ENCODE measurements around the gene FBXW12. TPM values are rescaled to one million over a fixed set of nuclear protein-coding genes. Genes with fewer than 3 reads are reported as not detected.
A peak's percentile ranks its signal among the peaks of the same experiment; 100 is the strongest.

The FBXW12 gene
- total and polyA plus RNA-seq, 9 donors = 0.05 to 0.30 (median 0.16) TPM; not detected in 2

DNA sequence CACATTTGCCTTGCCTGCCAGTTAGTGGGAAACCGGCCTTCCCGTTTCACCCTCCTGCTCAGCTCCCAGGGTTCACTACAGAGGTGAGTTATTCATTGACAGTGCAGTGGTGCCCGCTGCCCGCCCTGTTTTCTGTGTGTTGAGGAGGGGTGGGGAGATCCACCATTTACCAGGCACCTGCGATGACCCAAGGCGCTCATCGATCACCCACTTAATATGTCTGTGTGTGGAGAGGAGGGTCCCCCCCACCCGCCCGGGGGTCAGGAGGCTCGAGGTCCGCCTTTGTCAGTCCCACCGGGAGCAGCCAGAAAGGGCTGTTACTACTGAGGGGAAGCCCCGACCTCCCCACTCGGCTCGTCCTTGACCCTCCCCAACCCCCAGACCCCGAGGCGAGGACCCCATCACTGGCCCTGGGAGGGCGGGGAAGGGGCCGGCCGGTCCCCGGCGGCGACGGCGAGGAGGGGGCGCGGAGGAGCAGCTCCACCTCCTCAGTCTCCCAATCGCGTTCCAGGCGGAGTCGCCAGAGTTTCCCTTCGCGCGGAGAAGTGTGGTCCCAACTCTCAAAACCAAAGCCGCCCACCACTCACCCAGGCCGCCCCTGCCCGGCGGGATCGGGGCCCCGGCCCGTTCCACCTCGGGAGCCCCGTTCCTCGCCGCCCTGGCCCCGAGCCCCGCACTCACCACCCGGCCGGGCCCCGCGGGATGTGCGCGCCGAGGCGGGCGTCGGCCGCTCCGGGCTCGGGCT, 56.7 kb downstream of the FBXW12 start:
- Histone ChIP-seq H3K27me3 (ENCODE audit: control insufficient read depth, insufficient read depth, low read length) (no peaks in the 10 kb centered on the region), H3K4me3 (ENCODE audit: low read length) (peak overlapping the region; percentile 62), H3K27ac (ENCODE audit: low read length) (peak overlapping the region; percentile 47), H3K9me3 (replicated peaks; ENCODE audit: control insufficient read depth, low read depth, low read length) (no peaks in the 10 kb centered on the region), H3K36me3 (ENCODE audit: control insufficient read depth, insufficient read depth, low read length) (peaks cover 26% of the 10 kb centered on the region), H3K4me1 (ENCODE audit: control insufficient read depth, insufficient read depth, low read length) (peaks cover 59% of the 10 kb centered on the region)
- peak; percentile 78 for DNase-seq
- WGBS (ENCODE audit: insufficient coverage) = 0% methylated on average over 36 of the region's 60 CpGs

DNA sequence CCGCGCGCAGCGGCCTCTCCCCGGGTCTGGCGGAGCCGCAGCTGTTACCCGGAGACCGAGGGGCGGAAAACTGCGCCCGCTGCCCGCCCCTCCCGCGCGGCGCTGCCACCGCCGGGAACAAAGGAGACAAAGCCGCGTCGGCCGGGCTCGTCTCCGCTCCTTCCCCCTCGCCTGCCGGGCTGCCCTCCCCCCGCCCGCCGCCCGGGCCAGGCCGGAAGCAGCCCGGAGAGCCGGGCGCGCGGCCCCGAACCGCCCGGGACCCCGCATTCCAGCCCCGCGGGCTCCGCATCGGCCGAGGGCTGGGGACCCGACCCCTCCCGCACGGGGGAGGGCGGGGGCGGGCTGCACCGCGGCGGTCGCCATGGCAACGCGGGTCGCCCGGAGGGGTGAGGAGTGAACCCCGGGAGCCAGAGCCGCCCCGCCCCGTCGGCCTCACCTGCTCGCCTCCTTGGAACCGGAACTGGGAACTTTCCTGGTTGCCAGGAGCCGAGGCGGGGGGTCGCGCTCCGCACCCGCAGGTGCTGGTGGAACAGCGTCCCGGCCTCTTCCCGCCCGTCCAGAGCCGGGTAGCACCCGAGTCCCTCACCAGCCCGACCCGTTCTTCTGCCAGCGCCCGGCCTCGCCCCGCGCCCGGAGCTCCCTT, 57.4 kb downstream of the FBXW12 start:
- under 1% methylated on average over 85 of the region's 86 CpGs for WGBS (ENCODE audit: insufficient coverage)
- Histone ChIP-seq H3K27me3 (ENCODE audit: control insufficient read depth, insufficient read depth, low read length) (no peaks in the 10 kb centered on the region), H3K27ac (ENCODE audit: low read length) (peak overlapping the region; percentile 29), H3K36me3 (ENCODE audit: control insufficient read depth, insufficient read depth, low read length) (peaks cover 31% of the 10 kb centered on the region), H3K4me3 (ENCODE audit: low read length) (peak overlapping the region; percentile 62), H3K9me3 (replicated peaks; ENCODE audit: control insufficient read depth, low read depth, low read length) (no peaks in the 10 kb centered on the region), H3K4me1 (ENCODE audit: control insufficient read depth, insufficient read depth, low read length) (peaks cover 52% of the 10 kb centered on the region)
- DNase-seq = peak; percentile 57

DNA sequence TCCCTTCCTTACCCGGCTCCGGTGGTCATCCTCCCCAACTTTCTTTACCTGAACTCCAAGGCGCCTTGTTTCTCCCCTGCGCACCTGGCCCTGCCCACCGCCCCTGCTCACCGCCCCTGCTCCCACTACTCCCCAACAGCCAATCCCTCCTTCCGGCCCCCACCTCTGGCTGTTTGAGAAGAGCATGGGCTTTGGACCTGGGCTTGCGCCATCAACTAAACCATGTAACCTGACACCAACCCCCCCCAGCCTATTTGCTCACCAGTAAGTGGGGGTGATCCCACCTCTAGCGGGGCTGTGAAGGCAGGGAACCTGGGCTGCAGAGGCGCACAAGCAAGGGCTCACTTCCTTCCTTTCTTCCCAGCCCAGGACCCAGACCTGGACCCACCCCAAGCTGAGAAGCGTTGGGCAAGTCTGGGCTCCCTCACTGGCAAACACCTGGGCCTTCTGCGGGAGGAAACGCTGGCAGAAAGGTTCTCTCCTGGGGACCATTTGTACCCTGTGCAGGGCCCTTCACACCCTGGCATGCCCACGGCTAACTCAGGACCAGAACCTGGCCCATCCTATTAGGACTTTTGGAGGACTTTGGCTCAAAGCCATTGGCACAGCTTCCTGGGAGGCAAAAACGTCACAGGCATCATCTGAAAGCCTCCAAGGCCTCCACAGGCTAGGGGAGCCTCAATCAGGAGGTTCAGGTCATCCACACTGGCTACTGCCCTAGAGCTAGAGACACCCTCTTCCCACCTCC, 58.1 kb downstream of the FBXW12 start, which contains the start of gene PLXNB1:
Gene PLXNB1, minus strand, starts transcription at position 127 of the 748 bp plus-strand sequence. CDS start 5,475 bp downstream, outside the sequence.
- 9% methylated on average over 14 of the region's 15 CpGs for WGBS (ENCODE audit: insufficient coverage)
- Histone ChIP-seq H3K4me3 (ENCODE audit: low read length) (peak within 1 kb of the TSS; percentile 62), H3K27me3 (ENCODE audit: control insufficient read depth, insufficient read depth, low read length) (no peaks in the 10 kb centered on the region), H3K27ac (ENCODE audit: low read length) (peak within 1 kb of the TSS; percentile 47), H3K4me1 (ENCODE audit: control insufficient read depth, insufficient read depth, low read length) (peaks cover 45% of the 10 kb centered on the region), H3K9me3 (replicated peaks; ENCODE audit: control insufficient read depth, low read depth, low read length) (no peaks in the 10 kb centered on the region), H3K36me3 (ENCODE audit: control insufficient read depth, insufficient read depth, low read length) (peaks cover 36% of the 10 kb centered on the region)
- DNase-seq = peak; percentile 65

GRCh38 chr3:48430708-48431101, 58.7 kb downstream of the FBXW12 start:
- Histone ChIP-seq H3K27me3 (ENCODE audit: control insufficient read depth, insufficient read depth, low read length) (no peaks in the 10 kb centered on the region), H3K4me3 (ENCODE audit: low read length) (no peak overlapping the region), H3K9me3 (replicated peaks; ENCODE audit: control insufficient read depth, low read depth, low read length) (no peaks in the 10 kb centered on the region), H3K36me3 (ENCODE audit: control insufficient read depth, insufficient read depth, low read length) (peaks cover 36% of the 10 kb centered on the region), H3K27ac (ENCODE audit: low read length) (no peak overlapping the region), H3K4me1 (ENCODE audit: control insufficient read depth, insufficient read depth, low read length) (peaks cover 39% of the 10 kb centered on the region)
- DNase-seq = no peak
- WGBS (ENCODE audit: insufficient coverage) = 64% methylated on average over 1 of the region's 1 CpG

DNA sequence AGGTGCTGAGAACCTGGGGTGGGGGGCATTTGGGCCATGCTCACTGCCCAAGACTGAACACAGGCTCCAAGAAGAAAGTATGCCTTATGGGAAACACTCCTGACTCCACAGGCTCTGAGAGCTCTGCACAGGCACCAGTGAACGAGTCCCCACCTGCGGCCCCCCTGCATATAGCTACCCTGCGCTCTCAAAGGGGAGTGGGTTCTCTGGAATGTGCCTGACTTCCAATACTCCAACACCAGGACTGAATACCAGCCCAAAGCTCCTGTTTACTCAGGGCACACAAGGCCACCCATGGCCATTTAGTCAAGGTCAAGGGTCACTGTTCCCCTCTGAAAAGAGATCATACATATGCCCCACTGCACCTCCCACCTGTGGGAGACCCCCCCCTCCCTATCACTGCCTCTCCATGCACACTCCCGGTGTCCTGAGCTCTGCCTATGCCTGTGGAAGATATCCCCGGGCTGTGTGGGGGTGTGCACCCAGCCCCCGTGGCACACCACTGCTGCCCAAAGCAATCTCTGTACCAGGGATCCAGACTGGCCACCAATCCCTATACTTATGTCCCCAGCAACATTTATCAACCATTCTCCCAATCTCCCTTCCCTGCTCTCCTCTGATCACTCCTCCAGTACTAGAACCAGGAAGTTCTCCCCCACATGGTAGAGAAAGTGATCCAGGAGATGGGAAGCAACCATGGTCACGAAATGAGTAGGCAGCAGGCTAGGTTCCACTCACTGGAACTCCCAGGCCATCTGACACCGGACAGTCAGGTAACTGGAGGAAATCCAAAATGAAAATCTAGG, 59.4 kb downstream of the FBXW12 start:
- whole genome bisulfite sequencing (ENCODE audit: insufficient coverage) = 84% methylated on average over 6 of the region's 8 CpGs
- Histone ChIP-seq H3K27ac (ENCODE audit: low read length) (no peak overlapping the region), H3K27me3 (ENCODE audit: control insufficient read depth, insufficient read depth, low read length) (no peaks in the 10 kb centered on the region), H3K4me1 (ENCODE audit: control insufficient read depth, insufficient read depth, low read length) (peaks cover 32% of the 10 kb centered on the region), H3K36me3 (ENCODE audit: control insufficient read depth, insufficient read depth, low read length) (peaks cover 36% of the 10 kb centered on the region), H3K4me3 (ENCODE audit: low read length) (no peak overlapping the region), H3K9me3 (replicated peaks; ENCODE audit: control insufficient read depth, low read depth, low read length) (no peaks in the 10 kb centered on the region)
- no peak for DNase-seq

- no peak overlapping the region for H3K27ac ChIP-seq (ENCODE audit: low read length)
- WGBS (ENCODE audit: insufficient coverage) = 68% methylated on average over 12 of the region's 16 CpGs
- no peak for DNase-seq
- H3K4me1 ChIP-seq (ENCODE audit: control insufficient read depth, insufficient read depth, low read length) = peaks cover 19% of the 10 kb centered on the region
- no peak overlapping the region for H3K4me3 ChIP-seq (ENCODE audit: low read length)
- H3K36me3 ChIP-seq (ENCODE audit: control insufficient read depth, insufficient read depth, low read length) = peaks cover 36% of the 10 kb centered on the region
- H3K27me3 ChIP-seq (ENCODE audit: control insufficient read depth, insufficient read depth, low read length) = no peaks in the 10 kb centered on the region
- H3K9me3 ChIP-seq (replicated peaks; ENCODE audit: control insufficient read depth, low read depth, low read length) = no peaks in the 10 kb centered on the region
Observed at GRCh38 chr3:48432411-48433371, 60.7 kb downstream of the FBXW12 start.

GRCh38 chr3:48433472-48434118, 61.6 kb downstream of the FBXW12 start:
- H3K4me1 ChIP-seq (ENCODE audit: control insufficient read depth, insufficient read depth, low read length) = peaks cover 10% of the 10 kb centered on the region
- H3K27ac ChIP-seq (ENCODE audit: low read length) = peak overlapping the region; percentile 9
- no peak overlapping the region for H3K4me3 ChIP-seq (ENCODE audit: low read length)
- no peaks in the 10 kb centered on the region for H3K9me3 ChIP-seq (replicated peaks; ENCODE audit: control insufficient read depth, low read depth, low read length)
- 84% methylated on average over 6 of the region's 12 CpGs for WGBS (ENCODE audit: insufficient coverage)
- no peak for DNase-seq
- H3K36me3 ChIP-seq (ENCODE audit: control insufficient read depth, insufficient read depth, low read length) = peaks cover 36% of the 10 kb centered on the region
- no peaks in the 10 kb centered on the region for H3K27me3 ChIP-seq (ENCODE audit: control insufficient read depth, insufficient read depth, low read length)

- H3K4me3 ChIP-seq (ENCODE audit: low read length) = no peak overlapping the region
- no peaks in the 10 kb centered on the region for H3K9me3 ChIP-seq (replicated peaks; ENCODE audit: control insufficient read depth, low read depth, low read length)
- H3K27ac ChIP-seq (ENCODE audit: low read length) = no peak overlapping the region
- H3K27me3 ChIP-seq (ENCODE audit: control insufficient read depth, insufficient read depth, low read length) = no peaks in the 10 kb centered on the region
- peaks cover 14% of the 10 kb centered on the region for H3K4me1 ChIP-seq (ENCODE audit: control insufficient read depth, insufficient read depth, low read length)
- no peak for DNase-seq
- peaks cover 36% of the 10 kb centered on the region for H3K36me3 ChIP-seq (ENCODE audit: control insufficient read depth, insufficient read depth, low read length)
- WGBS (ENCODE audit: insufficient coverage) = 86% methylated on average over 14 of the region's 15 CpGs
Observed at GRCh38 chr3:48434591-48435222, 62.7 kb downstream of the FBXW12 start.

Data from muscle of leg (tissue), 11 donors.